Hepatocyte (in vitro differentiated cells): ENCODE data around the gene HPS5. TPM values are rescaled to one million over a fixed set of nuclear protein-coding genes. Genes with fewer than 3 reads are reported as not detected.

Experiments used
- DNase-seq: peaks from one replicate; pipeline ENCODE4 v3.0.0-alpha.2; 2016; ENCODE audit warnings: low spot score
- H2AFZ ChIP-seq: fragments of 200-600 bp; sonication (generic); 2 replicates; pipeline ENCODE4 v1.6.0; 2016; ENCODE audit warnings: antibody characterized with exemption, mild to moderate bottlenecking
- H3K27ac ChIP-seq: fragments of 200-600 bp; sonication (generic); 2 replicates; pipeline ENCODE4 v1.5.1; 2016; ENCODE audit warnings: mild to moderate bottlenecking
- H3K27me3 ChIP-seq: fragments of 200-600 bp; sonication (generic); 2 replicates; pipeline ENCODE4 v1.6.1; 2016
- H3K36me3 ChIP-seq: fragments of 200-600 bp; sonication (generic); replicated peaks from 2 replicates; pipeline ENCODE4 v1.5.1; 2016; ENCODE audit warnings: low read depth; ENCODE audit not compliant: insufficient read depth
- H3K4me1 ChIP-seq: fragments of 200-600 bp; sonication (generic); 2 replicates; pipeline ENCODE4 v1.5.1; 2016; ENCODE audit warnings: mild to moderate bottlenecking, moderate library complexity; ENCODE audit not compliant: insufficient read depth
- H3K4me2 ChIP-seq: fragments of 200-600 bp; sonication (generic); 2 replicates; pipeline ENCODE4 v1.6.0; 2016
- H3K4me3 ChIP-seq: fragments of 200-600 bp; sonication (generic); 2 replicates; pipeline ENCODE4 v1.5.1; 2016; ENCODE audit warnings: mild to moderate bottlenecking
- H3K79me2 ChIP-seq: fragments of 200-600 bp; sonication (generic); 2 replicates; pipeline ENCODE4 v1.6.0; 2017; ENCODE audit warnings: mild to moderate bottlenecking
- H3K9me2 ChIP-seq: fragments of 200-600 bp; sonication (generic); replicated peaks from 2 replicates; pipeline ENCODE4 v1.6.0; 2017; ENCODE audit warnings: mild to moderate bottlenecking; ENCODE audit not compliant: insufficient read depth
- H3K9me3 ChIP-seq: fragments of 200-600 bp; sonication (generic); 2 replicates; pipeline ENCODE4 v1.5.1; 2016; ENCODE audit warnings: low read depth, mild to moderate bottlenecking
- H4K20me1 ChIP-seq: fragments of 200-600 bp; sonication (generic); 2 replicates; pipeline ENCODE4 v1.6.0; 2016; ENCODE audit warnings: mild to moderate bottlenecking; ENCODE audit not compliant: insufficient read depth, poor library complexity, severe bottlenecking
- CTCF ChIP-seq: fragments of 200-600 bp; sonication (generic); IDR thresholded peaks from 2 replicates; pipeline ENCODE4 v1.5.1; 2016; ENCODE audit warnings: antibody characterized with exemption, mild to moderate bottlenecking; ENCODE audit not compliant: poor library complexity
- EZH2 ChIP-seq: fragments of 200-600 bp; sonication (generic); IDR thresholded peaks from 2 replicates; pipeline ENCODE4 v1.6.1; 2016; ENCODE audit warnings: antibody characterized with exemption, mild to moderate bottlenecking, borderline replicate concordance
- EZH2phosphoT487 ChIP-seq: fragments of 200-600 bp; sonication (generic); IDR thresholded peaks from one replicate; pipeline ENCODE4 v1.6.1; 2018; ENCODE audit warnings: antibody characterized with exemption, mild to moderate bottlenecking, low read depth, moderate library complexity; ENCODE audit not compliant: unreplicated experiment, severe bottlenecking
- WGBS: methylation state at CpG from one replicate; pipeline ENCODE4 v1.1.6; 2016; ENCODE audit warnings: low lambda C conversion rate; ENCODE audit errors: missing lambda C conversion rate; 5-methylcytosine and 5-hydroxymethylcytosine counted together
- polyA plus RNA-seq: library from polyadenylated mRNA; unstranded; fragments of >200 nt; fragmentation: Nextera tagmentation; extraction: Ambion mirVana; gene quantifications from 2 replicates; pipeline ENCODE4 v1.2.1, GENCODE V29; 2016
- total RNA-seq: library from RNA; depleted of rRNA; stranded (reverse); fragments of >200 nt; gene quantifications from 2 replicates; pipeline ENCODE4 v1.2.3, GENCODE V29; 2014

The HPS5 gene
- total and polyA plus RNA-seq, 2 experiments from 2014 or later, result 10.3 to 18.0 TPM

GRCh38 chr11:18364495-18365073, 42.6 kb upstream of the HPS5 start:
- Histone ChIP-seq H3K4me2 (no peak overlapping the region), H3K4me3 (no peak overlapping the region), H3K36me3 (no peaks in the 10 kb centered on the region), H4K20me1 (no peaks in the 10 kb centered on the region), H3K27ac (no peak overlapping the region), H3K9me2 (no peaks in the 10 kb centered on the region), H3K79me2 (no peaks in the 10 kb centered on the region), H3K27me3 (no peaks in the 10 kb centered on the region), H3K9me3 (no peaks in the 10 kb centered on the region), H2AFZ (no peak overlapping the region), H3K4me1 (no peaks in the 10 kb centered on the region)
- WGBS, result 99% methylated on average over 4 of the region's 4 CpGs
- no peak for TF ChIP-seq EZH2
- TF ChIP-seq EZH2phosphoT487, result no peak
- TF ChIP-seq CTCF, result no peak
- no peak for DNase-seq

GRCh38 chr11:18361154-18361553, 39.2 kb upstream of the HPS5 start:
- no peaks in the 10 kb centered on the region for H3K9me2 ChIP-seq
- H2AFZ ChIP-seq, result no peak overlapping the region
- no peaks in the 10 kb centered on the region for H3K4me1 ChIP-seq
- H3K27me3 ChIP-seq, result no peaks in the 10 kb centered on the region
- no peaks in the 10 kb centered on the region for H4K20me1 ChIP-seq
- TF ChIP-seq EZH2phosphoT487 (no peak), CTCF (no peak), EZH2 (no peak)
- H3K4me2 ChIP-seq, result no peak overlapping the region
- H3K36me3 ChIP-seq, result peaks cover 7% of the 10 kb centered on the region
- no peaks in the 10 kb centered on the region for H3K79me2 ChIP-seq
- 92% methylated on average over 5 of the region's 5 CpGs for WGBS
- DNase-seq, result no peak
- H3K4me3 ChIP-seq, result no peak overlapping the region
- no peaks in the 10 kb centered on the region for H3K9me3 ChIP-seq
- H3K27ac ChIP-seq, result no peak overlapping the region

- Histone ChIP-seq H3K27me3 (no peaks in the 10 kb centered on the region), H3K4me1 (no peaks in the 10 kb centered on the region), H3K36me3 (peaks cover 7% of the 10 kb centered on the region), H3K27ac (peak overlapping the region; percentile 12), H4K20me1 (no peaks in the 10 kb centered on the region), H3K9me3 (no peaks in the 10 kb centered on the region), H3K4me3 (no peak overlapping the region), H2AFZ (no peak overlapping the region), H3K79me2 (no peaks in the 10 kb centered on the region), H3K4me2 (no peak overlapping the region), H3K9me2 (no peaks in the 10 kb centered on the region)
- no peak for DNase-seq
- TF ChIP-seq EZH2phosphoT487, result no peak
- no peak for TF ChIP-seq EZH2
- TF ChIP-seq CTCF, result no peak
- 96% methylated on average over 4 of the region's 4 CpGs for WGBS
These were observed 36.7 kb upstream of the HPS5 start for GRCh38 chr11:18358646-18359045.
